ENCODE data around the gene MEGF6.
"Not testable (repeated sequence)": the region's sequence is repeated elsewhere in the genome, so short reads cannot be mapped to it uniquely, and the experiment has no call there.

The MEGF6 gene

DNA sequence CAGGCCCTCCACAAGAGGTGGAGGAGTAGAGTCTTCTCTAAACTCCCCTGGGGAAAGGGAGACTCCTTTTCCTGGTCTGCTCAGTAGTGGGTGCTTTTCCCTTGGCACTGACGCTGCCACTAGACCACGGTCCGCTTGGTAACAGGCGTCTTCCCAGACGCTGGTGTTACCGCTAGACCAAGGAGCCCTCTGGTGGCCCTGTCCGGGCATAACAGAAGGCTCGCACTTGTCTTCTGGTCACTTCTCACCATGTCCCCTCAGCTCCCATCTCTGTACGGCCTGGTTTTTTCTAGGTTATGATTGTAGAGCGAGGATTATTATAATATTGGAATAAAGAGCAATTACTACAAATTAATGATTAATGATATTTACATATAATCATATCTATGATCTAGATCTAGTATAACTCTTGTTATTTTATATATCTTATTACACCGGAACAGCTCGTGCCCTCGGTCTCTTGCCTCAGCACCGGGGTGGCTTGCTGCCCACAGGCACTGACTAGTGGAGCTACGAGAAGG is 9.9 kb upstream of the MEGF6 start:
- H3K9me3 ChIP-seq; H3K27me3 ChIP-seq; DNase-seq; H3K4me1 ChIP-seq; H3K4me3 ChIP-seq (ENCODE audit: low read depth, low read length); H3K36me3 ChIP-seq: not testable (repeated sequence)
- TF ChIP-seq, protein P1, sequence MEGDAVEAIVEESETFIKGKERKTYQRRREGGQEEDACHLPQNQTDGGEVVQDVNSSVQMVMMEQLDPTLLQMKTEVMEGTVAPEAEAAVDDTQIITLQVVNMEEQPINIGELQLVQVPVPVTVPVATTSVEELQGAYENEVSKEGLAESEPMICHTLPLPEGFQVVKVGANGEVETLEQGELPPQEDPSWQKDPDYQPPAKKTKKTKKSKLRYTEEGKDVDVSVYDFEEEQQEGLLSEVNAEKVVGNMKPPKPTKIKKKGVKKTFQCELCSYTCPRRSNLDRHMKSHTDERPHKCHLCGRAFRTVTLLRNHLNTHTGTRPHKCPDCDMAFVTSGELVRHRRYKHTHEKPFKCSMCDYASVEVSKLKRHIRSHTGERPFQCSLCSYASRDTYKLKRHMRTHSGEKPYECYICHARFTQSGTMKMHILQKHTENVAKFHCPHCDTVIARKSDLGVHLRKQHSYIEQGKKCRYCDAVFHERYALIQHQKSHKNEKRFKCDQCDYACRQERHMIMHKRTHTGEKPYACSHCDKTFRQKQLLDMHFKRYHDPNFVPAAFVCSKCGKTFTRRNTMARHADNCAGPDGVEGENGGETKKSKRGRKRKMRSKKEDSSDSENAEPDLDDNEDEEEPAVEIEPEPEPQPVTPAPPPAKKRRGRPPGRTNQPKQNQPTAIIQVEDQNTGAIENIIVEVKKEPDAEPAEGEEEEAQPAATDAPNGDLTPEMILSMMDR (IDR thresholded peaks at IDR 0.05; ENCODE audit: low read depth, low read length) = peak; percentile 54

DNA sequence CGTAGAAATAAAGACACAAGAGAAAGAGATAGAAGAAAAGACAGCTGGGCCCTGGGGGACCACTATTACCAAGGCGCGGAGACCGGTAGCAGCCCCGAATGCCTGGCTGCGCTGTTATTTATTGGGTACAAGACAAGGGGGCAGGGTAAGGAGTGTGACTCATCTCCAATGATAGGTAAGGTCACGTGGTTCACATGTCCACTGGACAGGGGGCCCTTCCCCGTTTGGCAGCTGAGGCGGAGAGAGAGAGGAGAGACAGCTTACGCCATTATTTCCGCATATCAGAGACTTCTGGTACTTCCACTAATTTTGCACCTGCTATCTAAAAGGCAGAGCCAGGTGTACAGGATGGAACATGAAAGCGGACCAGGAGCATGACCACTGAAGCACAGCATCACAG is 9.4 kb upstream of the MEGF6 start:
- TF ChIP-seq, protein P1 (IDR thresholded peaks at IDR 0.05; ENCODE audit: low read depth, low read length) = no peak
- no peaks in the 10 kb centered on the region for H3K4me1 ChIP-seq
- H3K4me3 ChIP-seq (ENCODE audit: low read depth, low read length) = no peak overlapping the region
- no peaks in the 10 kb centered on the region for H3K9me3 ChIP-seq
- DNase-seq = no peak
- H3K27me3 ChIP-seq = no peaks in the 10 kb centered on the region
- no peaks in the 10 kb centered on the region for H3K36me3 ChIP-seq

DNA sequence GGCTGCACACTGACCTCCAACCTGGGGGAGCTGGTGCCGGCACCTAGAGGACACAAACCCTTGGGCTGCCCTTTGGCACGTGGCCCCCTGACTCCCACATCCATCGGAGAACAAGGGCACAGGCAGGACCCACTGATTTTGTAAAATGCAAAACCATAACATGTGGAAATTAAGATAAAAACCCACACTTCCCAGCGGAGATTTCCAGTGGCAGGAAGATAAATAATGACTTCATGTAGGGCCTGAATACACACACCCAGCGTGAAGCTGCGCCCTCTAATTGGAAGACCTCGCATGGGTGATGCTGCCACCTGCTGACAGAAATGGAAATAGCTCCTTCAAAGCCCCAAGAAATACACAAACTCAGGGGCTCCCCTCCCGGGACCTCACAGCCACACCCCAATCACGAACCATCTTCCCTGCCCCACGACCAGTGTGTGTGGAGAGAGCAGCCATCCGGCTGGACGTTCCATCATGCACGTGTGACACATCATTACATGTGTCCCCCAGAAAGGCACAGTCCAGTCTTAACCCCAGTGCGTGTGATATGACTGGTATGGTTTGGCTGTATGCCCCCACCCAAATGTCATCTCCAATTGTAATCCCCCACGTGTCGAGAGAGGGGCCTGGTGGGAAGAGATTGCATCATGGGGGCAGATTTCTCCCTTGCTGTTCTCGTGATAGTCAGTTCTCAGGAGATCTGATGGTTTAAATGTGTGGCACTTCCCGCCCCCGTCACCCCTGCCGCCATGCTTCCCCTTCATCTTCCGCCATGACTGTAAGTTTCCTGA is 7.8 kb upstream of the MEGF6 start:
- no peaks in the 10 kb centered on the region for H3K4me1 ChIP-seq
- no peaks in the 10 kb centered on the region for H3K27me3 ChIP-seq
- DNase-seq = peak; percentile 58
- no peaks in the 10 kb centered on the region for H3K9me3 ChIP-seq
- TF ChIP-seq, protein P1 (IDR thresholded peaks at IDR 0.05; ENCODE audit: low read depth, low read length) = peak; percentile 72
- H3K4me3 ChIP-seq (ENCODE audit: low read depth, low read length) = no peak overlapping the region
- H3K36me3 ChIP-seq = no peaks in the 10 kb centered on the region

DNA sequence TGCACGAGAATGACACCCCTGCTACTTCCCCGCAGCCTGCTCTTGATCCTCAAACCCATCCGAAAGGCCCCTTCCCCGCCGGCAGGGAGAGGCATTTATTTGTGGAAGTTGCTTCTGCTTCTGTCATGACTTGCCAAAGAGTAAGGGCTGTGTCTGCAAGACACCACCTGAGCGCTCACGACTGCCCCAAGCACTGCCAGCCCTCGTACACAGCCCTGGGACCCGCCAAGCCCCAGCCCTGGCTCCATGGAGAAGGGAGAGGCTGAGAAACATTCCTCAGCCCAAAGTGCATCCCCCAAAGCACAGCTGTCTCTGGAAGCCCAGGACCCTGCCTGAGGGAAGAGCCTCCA is 7.2 kb upstream of the MEGF6 start:
- H3K4me1 ChIP-seq = no peaks in the 10 kb centered on the region
- H3K27me3 ChIP-seq = no peaks in the 10 kb centered on the region
- H3K9me3 ChIP-seq = no peaks in the 10 kb centered on the region
- no peak overlapping the region for H3K4me3 ChIP-seq (ENCODE audit: low read depth, low read length)
- H3K36me3 ChIP-seq = no peaks in the 10 kb centered on the region
- TF ChIP-seq, protein P1 (IDR thresholded peaks at IDR 0.05; ENCODE audit: low read depth, low read length) = no peak
- DNase-seq = no peak

DNA sequence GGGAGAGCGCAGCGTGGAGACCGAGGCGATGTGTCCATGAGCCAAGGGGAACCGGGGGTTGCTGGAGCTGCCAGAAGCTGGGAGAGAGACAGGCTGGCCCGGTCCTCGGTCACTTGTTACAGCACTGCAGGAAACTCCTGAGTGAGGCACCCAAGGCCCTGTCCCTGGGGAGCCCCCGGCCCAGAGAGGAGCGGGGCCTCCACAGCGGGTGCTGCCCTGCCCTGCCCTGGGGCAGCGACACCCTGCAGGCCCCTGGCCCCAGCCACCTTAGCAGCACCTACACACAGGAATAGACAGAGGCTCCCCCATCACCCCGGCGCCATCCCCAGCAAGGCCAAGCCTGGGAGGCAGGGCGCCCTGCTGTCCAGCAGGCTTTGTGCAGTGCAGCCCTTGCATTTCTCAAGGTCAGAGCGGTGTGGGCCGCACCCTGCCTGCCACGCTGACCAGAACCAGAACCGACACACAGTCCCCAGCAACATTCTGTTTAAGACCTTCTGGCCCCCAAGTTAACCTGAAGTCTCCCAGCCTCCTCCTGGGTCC is 6.6 kb upstream of the MEGF6 start:
- H3K27me3 ChIP-seq = no peaks in the 10 kb centered on the region
- H3K36me3 ChIP-seq = no peaks in the 10 kb centered on the region
- no peaks in the 10 kb centered on the region for H3K4me1 ChIP-seq
- DNase-seq = no peak
- no peaks in the 10 kb centered on the region for H3K9me3 ChIP-seq
- TF ChIP-seq, protein P1 (IDR thresholded peaks at IDR 0.05; ENCODE audit: low read depth, low read length) = no peak
- H3K4me3 ChIP-seq (ENCODE audit: low read depth, low read length) = no peak overlapping the region

DNA sequence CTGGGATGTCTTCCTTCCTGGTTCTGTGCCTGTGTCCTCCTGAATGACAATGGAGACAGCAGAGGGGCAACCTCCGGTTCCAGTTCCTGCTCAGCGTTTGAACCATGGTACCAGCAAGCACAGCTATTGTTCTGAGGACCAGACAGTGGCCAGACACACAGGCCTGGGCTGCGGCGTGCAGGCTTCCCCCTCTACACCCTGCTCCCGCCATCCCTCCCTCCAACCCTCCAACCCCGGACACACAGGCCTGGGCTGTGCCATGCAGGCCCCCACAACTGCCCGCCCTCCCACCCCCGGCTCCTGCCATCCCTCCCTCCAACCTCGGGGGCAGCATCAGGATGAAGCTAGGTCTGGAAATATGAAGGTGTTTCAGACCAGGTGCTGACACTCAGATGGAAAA is 5.6 kb upstream of the MEGF6 start:
- DNase-seq = no peak
- no peaks in the 10 kb centered on the region for H3K27me3 ChIP-seq
- TF ChIP-seq, protein P1 (IDR thresholded peaks at IDR 0.05; ENCODE audit: low read depth, low read length) = no peak

More for the DNA sequence above, 5.6 kb upstream of the MEGF6 start:
- H3K4me1 ChIP-seq = no peaks in the 10 kb centered on the region
- H3K9me3 ChIP-seq = no peaks in the 10 kb centered on the region
- H3K36me3 ChIP-seq = no peaks in the 10 kb centered on the region
- no peak overlapping the region for H3K4me3 ChIP-seq (ENCODE audit: low read depth, low read length)

All from BE2C (cell line).